Measurements from ENCODE around the gene ADGRL2. TPM values are rescaled to one million over a fixed set of nuclear protein-coding genes. Genes with fewer than 3 reads are reported as not detected.
"Not testable (repeated sequence)": the region's sequence is repeated elsewhere in the genome, so short reads cannot be mapped to it uniquely, and the experiment has no call there.

The ADGRL2 gene
- total RNA-seq, 2 donors from 2014 or later, result 61.6 to 76.4 TPM

GRCh38 chr1:81852961-81853360, 52.2 kb downstream of the ADGRL2 start:
- Histone ChIP-seq H3K9ac (ENCODE audit: extremely low read depth, low read length, poor library complexity, severe bottlenecking) (no peak overlapping the region), H3K9me3 (ENCODE audit: control insufficient read depth, low read length) (no peaks in the 10 kb centered on the region), H3K4me1 (ENCODE audit: control insufficient read depth, insufficient read depth, low read length) (peaks cover 36% of the 10 kb centered on the region), H3K27ac (ENCODE audit: low read depth, low read length) (no peak overlapping the region), H3K27me3 (ENCODE audit: control insufficient read depth, insufficient read depth, low read length, poor library complexity, severe bottlenecking) (no peaks in the 10 kb centered on the region), H3K4me3 (ENCODE audit: low read length) (no peak overlapping the region), H3K36me3 (ENCODE audit: control insufficient read depth, insufficient read depth, low read length) (no peaks in the 10 kb centered on the region)
- Mint-ChIP-seq H3K4me3 (no peak overlapping the region), H3K9me3 (no peaks in the 10 kb centered on the region), H3K27me3 (ENCODE audit: insufficient read depth) (no peaks in the 10 kb centered on the region), H3K4me1 (peaks cover 59% of the 10 kb centered on the region), H3K36me3 (ENCODE audit: low read depth) (no peaks in the 10 kb centered on the region), H3K27ac (no peak overlapping the region)
- WGBS, 2 experiments (ENCODE audit: insufficient coverage in 1 of 2, insufficient read length in 1 of 2), result 83 to 87% methylated on average over 2 to 4 of the region's 4 CpGs
- no peak for DNase-seq
- TF ChIP-seq CTCF (conservative IDR thresholded peaks at IDR 0.05), result no peak

- H3K27ac Mint-ChIP-seq, result no peak overlapping the region
Observed at GRCh38 chr1:81867235-81867634, 66.5 kb downstream of the ADGRL2 start.

GRCh38 chr1:81869307-81869706, 68.6 kb downstream of the ADGRL2 start:
- no peaks in the 10 kb centered on the region for H3K9me3 ChIP-seq (ENCODE audit: control insufficient read depth, low read length)
- H3K27ac ChIP-seq (ENCODE audit: low read depth, low read length), result no peak overlapping the region
- Mint-ChIP-seq H3K9me3 (peaks cover 10% of the 10 kb centered on the region), H3K4me1 (no peaks in the 10 kb centered on the region), H3K27ac (no peak overlapping the region), H3K36me3 (ENCODE audit: low read depth) (peaks cover 21% of the 10 kb centered on the region), H3K27me3 (ENCODE audit: insufficient read depth) (no peaks in the 10 kb centered on the region), H3K4me3 (no peak overlapping the region)
- peaks cover 5% of the 10 kb centered on the region for H3K36me3 ChIP-seq (ENCODE audit: control insufficient read depth, insufficient read depth, low read length)
- H3K9ac ChIP-seq (ENCODE audit: extremely low read depth, low read length, poor library complexity, severe bottlenecking), result no peak overlapping the region
- no peak overlapping the region for H3K4me3 ChIP-seq (ENCODE audit: low read length)
- H3K4me1 ChIP-seq (ENCODE audit: control insufficient read depth, insufficient read depth, low read length), result no peaks in the 10 kb centered on the region
- no peak for DNase-seq
- TF ChIP-seq CTCF (conservative IDR thresholded peaks at IDR 0.05), result no peak
- no peaks in the 10 kb centered on the region for H3K27me3 ChIP-seq (ENCODE audit: control insufficient read depth, insufficient read depth, low read length, poor library complexity, severe bottlenecking)
- 80 to 100% methylated on average over 1 to 2 of the region's 2 CpGs for WGBS, 2 experiments (ENCODE audit: insufficient coverage in 1 of 2, insufficient read length in 1 of 2)

More at GRCh38 chr1:81867235-81867634, 66.5 kb downstream of the ADGRL2 start:
- Mint-ChIP-seq H3K36me3 (ENCODE audit: low read depth) (peaks cover 28% of the 10 kb centered on the region), H3K4me1 (no peaks in the 10 kb centered on the region), H3K4me3 (no peak overlapping the region), H3K27me3 (ENCODE audit: insufficient read depth) (no peaks in the 10 kb centered on the region), H3K9me3 (peaks cover 10% of the 10 kb centered on the region)
- no peak overlapping the region for H3K9ac ChIP-seq (ENCODE audit: extremely low read depth, low read length, poor library complexity, severe bottlenecking)
- H3K27ac ChIP-seq (ENCODE audit: low read depth, low read length), result no peak overlapping the region
- H3K4me1 ChIP-seq (ENCODE audit: control insufficient read depth, insufficient read depth, low read length), result no peaks in the 10 kb centered on the region
- H3K36me3 ChIP-seq (ENCODE audit: control insufficient read depth, insufficient read depth, low read length), result peaks cover 12% of the 10 kb centered on the region
- H3K27me3 ChIP-seq (ENCODE audit: control insufficient read depth, insufficient read depth, low read length, poor library complexity, severe bottlenecking), result no peaks in the 10 kb centered on the region
- DNase-seq, result no peak
- no peak overlapping the region for H3K4me3 ChIP-seq (ENCODE audit: low read length)
- no peak for TF ChIP-seq CTCF (conservative IDR thresholded peaks at IDR 0.05)
- 50% methylated on average over 1 of the region's 1 CpG for WGBS, 2 experiments (ENCODE audit: insufficient coverage in 1 of 2, insufficient read length in 1 of 2)
- no peaks in the 10 kb centered on the region for H3K9me3 ChIP-seq (ENCODE audit: control insufficient read depth, low read length)

- DNase-seq; H3K27me3 ChIP-seq (ENCODE audit: control insufficient read depth, insufficient read depth, low read length, poor library complexity, severe bottlenecking); H3K4me1 ChIP-seq (ENCODE audit: control insufficient read depth, insufficient read depth, low read length); H3K9me3 ChIP-seq (ENCODE audit: control insufficient read depth, low read length); H3K9ac ChIP-seq (ENCODE audit: extremely low read depth, low read length, poor library complexity, severe bottlenecking); H3K4me1 Mint-ChIP-seq; H3K4me3 Mint-ChIP-seq; H3K27me3 Mint-ChIP-seq (ENCODE audit: insufficient read depth); H3K27ac ChIP-seq (ENCODE audit: low read depth, low read length); H3K27ac Mint-ChIP-seq; H3K4me3 ChIP-seq (ENCODE audit: low read length); H3K9me3 Mint-ChIP-seq; H3K36me3 ChIP-seq (ENCODE audit: control insufficient read depth, insufficient read depth, low read length): not testable (repeated sequence)
- H3K36me3 Mint-ChIP-seq (ENCODE audit: low read depth), result peaks cover 21% of the 10 kb centered on the region
- WGBS, 2 experiments (ENCODE audit: insufficient coverage in 1 of 2, insufficient read length in 1 of 2), result 96% methylated on average over 1 of the region's 3 CpGs; no CpG with 5 or more reads in 1 of the 2 experiments
Observed at GRCh38 chr1:81871091-81871490, 70.4 kb downstream of the ADGRL2 start.
